WI38 (cell line): ENCODE data around the gene MAML3.

Experiments
- H3K4me3 ChIP-seq: 2 replicates; pipeline ENCODE4 v1.5.1; 2011; ENCODE audit warnings: low read depth, mild to moderate bottlenecking, control low read depth, low read length
- CTCF ChIP-seq: IDR thresholded peaks from 2 replicates; pipeline ENCODE4 v1.5.1; 2012; ENCODE audit warnings: low read depth, mild to moderate bottlenecking, control low read depth, low read length

The MAML3 gene

GRCh38 chr4:139918591-139918990, 235.4 kb downstream of the MAML3 start:
- no peak for TF ChIP-seq CTCF
- no peak overlapping the region for H3K4me3 ChIP-seq

DNA sequence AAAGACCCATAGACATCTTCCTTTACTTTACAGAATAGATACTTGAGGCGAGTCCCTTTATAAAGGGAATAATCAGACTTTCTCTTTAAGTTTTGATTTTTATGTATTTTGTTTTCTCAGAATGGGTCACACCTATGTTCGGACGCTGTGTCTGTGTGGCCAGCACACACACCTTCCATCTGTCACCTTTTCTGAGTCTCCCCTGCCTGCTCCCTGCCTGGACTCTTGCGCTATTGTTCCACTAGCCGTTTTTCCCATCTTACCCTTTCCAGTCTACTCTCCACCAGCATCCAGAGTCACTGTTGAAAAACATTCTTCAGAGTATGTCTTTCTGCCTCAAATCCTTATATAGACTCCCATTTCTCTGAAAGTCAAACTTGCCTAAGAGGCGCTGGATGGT, 236.1 kb downstream of the MAML3 start:
- H3K4me3 ChIP-seq, result no peak overlapping the region
- TF ChIP-seq CTCF, result no peak

DNA sequence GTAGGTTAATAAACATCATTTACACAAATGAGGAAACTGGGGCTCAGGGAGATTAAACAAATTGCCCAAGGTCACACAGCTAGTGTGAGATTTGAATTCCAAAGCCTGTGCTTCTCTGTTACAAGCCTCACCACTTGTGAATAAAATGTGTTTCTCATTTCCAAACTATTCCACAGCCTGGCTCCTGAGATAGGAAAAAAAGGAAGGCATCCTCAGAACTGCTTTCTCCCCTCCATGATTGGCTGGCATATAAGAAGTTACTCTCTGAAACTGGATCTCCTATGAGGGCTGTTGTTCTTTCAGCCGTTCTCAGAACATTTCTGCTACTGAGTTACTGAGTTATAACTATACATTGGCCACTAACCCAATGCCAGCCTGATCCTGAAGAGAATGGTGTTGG, 237.9 kb downstream of the MAML3 start:
- TF ChIP-seq CTCF, result no peak
- no peak overlapping the region for H3K4me3 ChIP-seq

DNA sequence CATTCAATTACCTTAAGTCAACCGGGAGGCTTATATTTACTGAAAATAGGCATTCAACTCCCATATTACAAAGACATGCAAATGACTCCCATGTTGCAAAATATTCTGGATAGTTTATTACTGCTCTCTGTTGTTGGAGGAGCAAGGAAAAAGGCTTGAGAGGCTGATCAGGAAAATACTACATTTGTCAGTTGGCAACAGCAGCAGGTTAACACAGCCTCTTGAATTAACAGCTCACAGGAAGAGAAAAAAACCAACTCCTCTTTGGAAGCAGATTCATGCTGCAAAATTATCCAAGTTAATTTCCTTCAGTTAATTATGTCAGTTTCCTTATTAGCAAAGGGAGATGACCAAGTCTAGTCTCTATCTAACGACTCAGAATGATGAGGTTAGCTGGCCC, 238.9 kb downstream of the MAML3 start:
- H3K4me3 ChIP-seq, result no peak overlapping the region
- no peak for TF ChIP-seq CTCF

GRCh38 chr4:139913995-139914598, 239.9 kb downstream of the MAML3 start:
- TF ChIP-seq CTCF, result no peak
- no peak overlapping the region for H3K4me3 ChIP-seq

- H3K4me3 ChIP-seq, result no peak overlapping the region
- no peak for TF ChIP-seq CTCF
These were observed 240.5 kb downstream of the MAML3 start for GRCh38 chr4:139913398-139913990.

DNA sequence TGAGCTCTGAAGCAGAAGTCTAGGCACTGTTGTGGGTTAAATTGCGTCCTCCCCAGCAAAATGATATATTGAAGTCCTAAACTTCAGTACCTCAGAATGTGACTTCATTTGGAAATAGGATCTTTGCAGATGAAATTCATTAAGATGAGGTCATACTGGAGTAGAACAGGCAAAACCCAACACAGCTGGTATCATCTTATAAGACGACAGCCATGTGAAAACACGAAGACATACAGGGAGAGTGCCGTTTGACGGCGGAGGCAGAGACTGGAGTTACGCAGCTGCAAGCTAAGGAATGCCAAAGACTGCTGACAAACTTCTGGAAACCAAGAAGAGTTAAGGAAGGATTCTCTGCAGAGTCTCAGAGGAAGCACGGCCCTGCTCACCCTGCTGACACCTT, 241.5 kb downstream of the MAML3 start:
- no peak for TF ChIP-seq CTCF
- H3K4me3 ChIP-seq, result no peak overlapping the region
